H1 (cell line): ENCODE measurements around the gene MOGAT3. TPM values are rescaled to one million over a fixed set of nuclear protein-coding genes. Genes with fewer than 3 reads are reported as not detected.

Source experiments
- CTCF ChIA-PET: fragments of 300-600 bp; sonication (Branson Sonifier 250); formaldehyde crosslinking; loops from one replicate; lab custom pipeline; 2021; ENCODE audit not compliant: partially characterized antibody; lab: Charles Lee
- POLR2A ChIA-PET: fragments of 300-600 bp; sonication (Branson Sonifier 250); formaldehyde crosslinking; loops from one replicate; lab custom pipeline; 2021; ENCODE audit warnings: inconsistent platforms; ENCODE audit not compliant: partially characterized antibody; lab: Charles Lee
- DNase-seq, 2 experiments: peaks; one replicate each; pipeline versions ENCODE4 v3.0.0 to v3.0.0-alpha.2; 2010 to 2022; ENCODE audit warnings: low spot score in 2 of 2, low read depth in 1 of 2, mixed read lengths in 1 of 2
- FAIRE-seq: peaks from 2 replicates; lab custom pipeline; 2011; peaks lifted over from hg19 to GRCh38; lab: Jason Lieb, UNC
- H2AFZ ChIP-seq: 2 replicates; pipeline ENCODE4 v1.8.1; 2012; ENCODE audit warnings: low read length, inconsistent platforms
- H2AK5ac ChIP-seq: 2 replicates; pipeline ENCODE4 v1.6.1; 2013; ENCODE audit warnings: low read depth, low read length
- H2BK120ac ChIP-seq: replicated peaks from 2 replicates; pipeline ENCODE3; 2013; ENCODE audit warnings: low read depth, low read length, inconsistent platforms
- H2BK12ac ChIP-seq: 2 replicates; pipeline ENCODE4 v1.6.1; 2013; ENCODE audit warnings: low read depth, low read length
- H2BK15ac ChIP-seq: 2 replicates; pipeline ENCODE4 v1.6.1; 2013; ENCODE audit warnings: low read length
- H2BK20ac ChIP-seq: 2 replicates; pipeline ENCODE4 v1.6.1; 2013; ENCODE audit warnings: low read length
- H2BK5ac ChIP-seq: 2 replicates; pipeline ENCODE4 v1.6.1; 2013; ENCODE audit warnings: low read depth, low read length
- H3K14ac ChIP-seq: 2 replicates; pipeline ENCODE4 v1.6.1; 2013; ENCODE audit warnings: inconsistent platforms; ENCODE audit not compliant: insufficient read length
- H3K18ac ChIP-seq: 2 replicates; pipeline ENCODE4 v1.6.1; 2013; ENCODE audit warnings: low read length; ENCODE audit errors: extremely low read depth
- H3K23ac ChIP-seq: 2 replicates; pipeline ENCODE4 v1.6.1; 2013; ENCODE audit warnings: inconsistent platforms; ENCODE audit not compliant: insufficient read length
- H3K23me2 ChIP-seq: 2 replicates; pipeline ENCODE4 v1.6.1; 2013; ENCODE audit warnings: low read depth, low read length
- H3K27ac ChIP-seq: 2 replicates; pipeline ENCODE4 v1.6.1; 2011; ENCODE audit warnings: low read depth, low read length, inconsistent platforms
- H3K27me3 ChIP-seq, 4 experiments: replicated peaks in 1 of 4; 1 replicate in 1 of 4; 2 replicates in 3 of 4; pipeline versions ENCODE4 v1.6.1 to v1.8.1; 2011 to 2013; ENCODE audit warnings: low read length in 3 of 4, mild to moderate bottlenecking in 3 of 4, inconsistent platforms in 2 of 4, mixed read lengths in 2 of 4, moderate library complexity in 1 of 4; ENCODE audit not compliant: control insufficient read depth in 3 of 4, insufficient read depth in 3 of 4; ENCODE audit errors: extremely low read depth in 1 of 4
- H3K36me3 ChIP-seq, 4 experiments: 2 replicates each; pipeline versions ENCODE4 v1.6.1 to v1.8.1; 2011 to 2013; ENCODE audit warnings: mild to moderate bottlenecking in 4 of 4, low read length in 3 of 4, moderate library complexity in 2 of 4, control low read depth in 1 of 4, inconsistent platforms in 1 of 4; ENCODE audit not compliant: insufficient read depth in 4 of 4, control insufficient read depth in 2 of 4
- H3K4ac ChIP-seq: replicated peaks from 2 replicates; pipeline ENCODE3; 2013; ENCODE audit warnings: low read length, low read depth, mixed read lengths, inconsistent platforms; ENCODE audit not compliant: insufficient read length
- H3K4me1 ChIP-seq, 4 experiments: replicated peaks in 1 of 4; 1 replicate in 1 of 4; 2 replicates in 3 of 4; pipeline versions ENCODE4 v1.6.1 to v1.8.1; 2011 to 2013; ENCODE audit warnings: low read length in 3 of 4, inconsistent platforms in 2 of 4, mixed read lengths in 1 of 4; ENCODE audit not compliant: insufficient read depth in 4 of 4, control insufficient read depth in 3 of 4
- H3K4me2 ChIP-seq, 2 experiments: 2 replicates each; pipeline versions ENCODE4 v1.6.1 to v1.8.1; 2011 to 2013; ENCODE audit warnings: low read depth in 2 of 2, low read length in 2 of 2, control low read depth in 1 of 2, inconsistent platforms in 1 of 2, mild to moderate bottlenecking in 1 of 2; ENCODE audit not compliant: insufficient read depth in 1 of 2
- H3K4me3 ChIP-seq, 4 experiments: fragments of 200-600, 300-600 bp in 1 of 4; sonication (generic), shearing (Covaris generic), sonication (Bioruptor Twin) in 1 of 4; 2 replicates each; pipeline versions ENCODE4 v1.5.1 to v1.8.1; 2011 to 2016; ENCODE audit warnings: low read length in 4 of 4, low read depth in 3 of 4, control low read depth in 2 of 4, inconsistent platforms in 2 of 4, mild to moderate bottlenecking in 2 of 4, mixed read lengths in 1 of 4, moderate library complexity in 1 of 4; ENCODE audit not compliant: insufficient read depth in 2 of 4; ENCODE audit errors: extremely low read depth in 1 of 4
- H3K56ac ChIP-seq: replicated peaks from 2 replicates; pipeline ENCODE3; 2013; ENCODE audit warnings: low read depth, mild to moderate bottlenecking, mixed read lengths, low read length, inconsistent platforms; ENCODE audit not compliant: insufficient read length
- H3K79me1 ChIP-seq: 2 replicates; pipeline ENCODE4 v1.6.1; 2013; ENCODE audit warnings: low read depth, low read length, control low read depth
- H3K79me2 ChIP-seq, 2 experiments: 2 replicates each; pipeline versions ENCODE4 v1.6.1 to v1.8.1; 2012 to 2013; ENCODE audit warnings: low read length in 2 of 2, mild to moderate bottlenecking in 2 of 2, inconsistent platforms in 1 of 2; ENCODE audit not compliant: insufficient read depth in 2 of 2, control insufficient read depth in 1 of 2
- H3K9ac ChIP-seq, 4 experiments: replicated peaks in 1 of 4; 1 replicate in 1 of 4; 2 replicates in 3 of 4; pipeline versions ENCODE4 v1.6.1 to v1.8.1; 2011 to 2013; ENCODE audit warnings: low read depth in 3 of 4, low read length in 3 of 4, control low read depth in 2 of 4, mild to moderate bottlenecking in 2 of 4, moderate library complexity in 2 of 4, inconsistent platforms in 1 of 4; ENCODE audit errors: extremely low read depth in 1 of 4
- H3K9me3 ChIP-seq, 2 experiments: 2 replicates each; pipeline versions ENCODE4 v1.6.1 to v1.8.1; 2012 to 2013; ENCODE audit warnings: mild to moderate bottlenecking in 2 of 2, moderate library complexity in 2 of 2, control low read depth in 1 of 2, inconsistent platforms in 1 of 2, low read depth in 1 of 2, low read length in 1 of 2, mixed read lengths in 1 of 2; ENCODE audit not compliant: insufficient read depth in 2 of 2
- H4K20me1 ChIP-seq, 2 experiments: replicated peaks in 1 of 2; 2 replicates each; pipeline versions ENCODE3 to v1.8.1; 2011 to 2013; ENCODE audit warnings: inconsistent platforms in 2 of 2, low read length in 2 of 2, mild to moderate bottlenecking in 1 of 2; ENCODE audit not compliant: insufficient read depth in 2 of 2, control insufficient read depth in 1 of 2
- H4K5ac ChIP-seq: 2 replicates; pipeline ENCODE4 v1.6.1; 2013; ENCODE audit warnings: low read length, low read depth, mixed read lengths, inconsistent platforms; ENCODE audit not compliant: insufficient read length
- H4K8ac ChIP-seq: 2 replicates; pipeline ENCODE4 v1.8.0; 2013; ENCODE audit warnings: mild to moderate bottlenecking, moderate library complexity, low read length, inconsistent platforms; ENCODE audit not compliant: insufficient read depth; ENCODE audit errors: extremely low read depth
- H4K91ac ChIP-seq: replicated peaks from 2 replicates; pipeline ENCODE3; 2013; ENCODE audit warnings: low read length, mixed read lengths, inconsistent platforms; ENCODE audit not compliant: insufficient read length
- ASH2L ChIP-seq: fragments of 200-600, 300-600 bp; sonication (generic); IDR thresholded peaks from one replicate; pipeline ENCODE4 v1.7.1; 2017; ENCODE audit warnings: low read length
- ATF3 ChIP-seq: IDR thresholded peaks from 2 replicates; pipeline ENCODE4 v1.6.1; 2011; ENCODE audit warnings: low read depth, mild to moderate bottlenecking, low read length; ENCODE audit not compliant: insufficient read depth
- CTCF ChIP-seq, 3 experiments: IDR thresholded peaks; 1 replicate in 2 of 3; 2 replicates in 1 of 3; pipeline versions ENCODE4 v1.5.1 to v1.6.1; 2011; ENCODE audit warnings: low read length in 3 of 3, mild to moderate bottlenecking in 3 of 3, inconsistent platforms in 2 of 3, low read depth in 1 of 3, moderate library complexity in 1 of 3; ENCODE audit not compliant: insufficient read depth in 1 of 3; ENCODE audit errors: control extremely low read depth in 1 of 3
- JUN ChIP-seq: IDR thresholded peaks from 2 replicates; pipeline ENCODE4 v1.6.1; 2011; ENCODE audit warnings: low read depth, mild to moderate bottlenecking, improper control_type of control experiment, low read length
- JUND ChIP-seq: IDR thresholded peaks from 2 replicates; pipeline ENCODE4 v1.6.1; 2011; ENCODE audit warnings: mild to moderate bottlenecking, improper control_type of control experiment, low read length
- KDM4A ChIP-seq: IDR thresholded peaks from one replicate; pipeline ENCODE4 v1.7.1; 2012; ENCODE audit warnings: low read depth, mild to moderate bottlenecking, moderate library complexity, low read length, inconsistent platforms; ENCODE audit not compliant: severe bottlenecking
- SIX5 ChIP-seq: IDR thresholded peaks from 2 replicates; pipeline ENCODE4 v1.6.1; 2011; ENCODE audit warnings: mild to moderate bottlenecking, low read depth, low read length
- SP1 ChIP-seq: IDR thresholded peaks from 2 replicates; pipeline ENCODE4 v1.6.1; 2011; ENCODE audit warnings: low read depth, low read length
- WGBS, 2 experiments: shearing (Covaris generic) in 1 of 2; methylation state at CpG; one replicate each; pipeline versions ENCODE4 v1.1.6 to v1.1.7; 2013 to 2015; ENCODE audit warnings: low lambda C conversion rate in 2 of 2, mixed read lengths in 2 of 2, inconsistent platforms in 1 of 2, low coverage in 1 of 2, missing lambda C conversion rate in 1 of 2; ENCODE audit not compliant: insufficient replicate concordance in 2 of 2, insufficient coverage in 1 of 2, insufficient read length in 1 of 2; ENCODE audit errors: extremely low coverage in 1 of 2, missing lambda C conversion rate in 1 of 2; 5-methylcytosine and 5-hydroxymethylcytosine counted together
- polyA plus RNA-seq, 7 experiments: library from polyadenylated mRNA; depleted of rRNA in 3 of 7; stranded (reverse) in 5 of 7; unstranded in 2 of 7; fragments of >200 nt in 5 of 7; fragments of 200-250 nt in 2 of 7; gene quantifications; 1 replicate in 5 of 7; 2 replicates in 1 of 7; 4 replicates in 1 of 7; pipeline versions ENCODE4 v1.2.1 to v1.2.3, GENCODE V29; 2011 to 2013; ENCODE audit warnings: missing spikeins in 2 of 7, mixed read lengths in 2 of 7
- total RNA-seq: library from RNA; stranded (reverse); fragmentation: NEBNext Ultra II Directional; extraction: Animal tissue kit (Norgen Biotek cat#: 25700); gene quantifications from 2 replicates; pipeline ENCODE4 v1.2.1, GENCODE V29; 2021

Gene MOGAT3
- total and polyA plus RNA-seq, 2 of the 8 experiments (the other 6 are each of a cell fraction or from before 2014, with no cell fraction given) = 0.21 to 0.82 TPM

- no peak overlapping the region for H3K27ac ChIP-seq
- no peaks in the 10 kb centered on the region for H3K27me3 ChIP-seq
- peaks cover 0 to 12% of the 10 kb centered on the region in 2 experiments; a peak in 1 of 4 replicates for H3K79me2 ChIP-seq
- H3K4me1 ChIP-seq = peaks cover 0 to 7% (median 2%) of the 10 kb centered on the region in 4 experiments; a peak in 3 of 7 replicates
- no peaks in the 10 kb centered on the region; a peak in 2 of 8 replicates for H3K36me3 ChIP-seq
- no peak overlapping the region; a peak in 1 of 4 replicates for H3K4me2 ChIP-seq
- no peak overlapping the region for H3K4ac ChIP-seq
- peak overlapping the region; percentile 73 for H2BK5ac ChIP-seq
- no peaks in the 10 kb centered on the region for H3K23me2 ChIP-seq
- H2BK20ac ChIP-seq = no peak overlapping the region
- peaks cover 1% of the 10 kb centered on the region; the same call in 1 of the 2 replicates for H3K79me1 ChIP-seq
- peak overlapping the region; percentile 19 for H4K91ac ChIP-seq
- H3K23ac ChIP-seq = no peak overlapping the region
- no peak overlapping the region for H4K5ac ChIP-seq
- H3K9me3 ChIP-seq = no peaks in the 10 kb centered on the region
- ChIA-PET CTCF (interaction anchor here (0.7 to 2.7 kb wide), 18 partner anchors 8 to 265 kb away, joined by 3 to 15 read pairs (median 4); partner anchors contain the start of gene VGF), POLR2A (interaction anchor here (1.0 to 3.2 kb wide), 9 partner anchors 9 to 70 kb away, joined by 3 to 12 read pairs (median 7); partner anchors contain the start of genes PLOD3 and ZNHIT1)
- H2BK120ac ChIP-seq = no peak overlapping the region
- H2BK12ac ChIP-seq = 0 out of 2 replicates have a peak overlapping the region, but pooled peaks have one; percentile 9
- FAIRE-seq (no peak), DNase-seq (peak in 1 of 2 experiments; percentile 54)
- H3K9ac ChIP-seq = no peak overlapping the region
- peaks cover 0 to 13% of the 10 kb centered on the region in 2 experiments for H4K20me1 ChIP-seq
- 83% methylated on average over 27 of the region's 28 CpGs; no CpG with 5 or more reads in 1 of the 2 experiments for WGBS, 2 experiments
- no peak overlapping the region for H3K4me3 ChIP-seq
- peak overlapping the region; percentile 6 for H3K18ac ChIP-seq
- no peak overlapping the region for H3K56ac ChIP-seq
- H4K8ac ChIP-seq = no peak overlapping the region
- H2AFZ ChIP-seq = no peak overlapping the region
- peak overlapping the region; percentile 31; the same call in 1 of the 2 replicates for H2BK15ac ChIP-seq
- H2AK5ac ChIP-seq = no peak overlapping the region
- H3K14ac ChIP-seq = no peak overlapping the region
- TF ChIP-seq JUND = no peak
- TF ChIP-seq SP1 = no peak
- TF ChIP-seq ATF3 = no peak
- no peak for TF ChIP-seq CTCF (IDR thresholded peaks at IDR 0.05; ENCODE audit: control extremely low read depth in 1 of 3, insufficient read depth in 1 of 3, low read depth in 1 of 3, low read length in 3 of 3)
- TF ChIP-seq SIX5 = no peak
- no peak for TF ChIP-seq JUN
- no peak for TF ChIP-seq ASH2L
- no peak for TF ChIP-seq KDM4A
These were observed 37.7 kb upstream of the MOGAT3 start for GRCh38 chr7:101238226-101239182.
